GM21619 (cell line): Measurements from ENCODE around the gene GRN.

Experiments
- ATAC-seq: cut with Tn5 transposase; IDR thresholded peaks from one replicate; pipeline ENCODE4 v1.9.1; 2021; ENCODE audit not compliant: unreplicated experiment

The GRN gene

DNA sequence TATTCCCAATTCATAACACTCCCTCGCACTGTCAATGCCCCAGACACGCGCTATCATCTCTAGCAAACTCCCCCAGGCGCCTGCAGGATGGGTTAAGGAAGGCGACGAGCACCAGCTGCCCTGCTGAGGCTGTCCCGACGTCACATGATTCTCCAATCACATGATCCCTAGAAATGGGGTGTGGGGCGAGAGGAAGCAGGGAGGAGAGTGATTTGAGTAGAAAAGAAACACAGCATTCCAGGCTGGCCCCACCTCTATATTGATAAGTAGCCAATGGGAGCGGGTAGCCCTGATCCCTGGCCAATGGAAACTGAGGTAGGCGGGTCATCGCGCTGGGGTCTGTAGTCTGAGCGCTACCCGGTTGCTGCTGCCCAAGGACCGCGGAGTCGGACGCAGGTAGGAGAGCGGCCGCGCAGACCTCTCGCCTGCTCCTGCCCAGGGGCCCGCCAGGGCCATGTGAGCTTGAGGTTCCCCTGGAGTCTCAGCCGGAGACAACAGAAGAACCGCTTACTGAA, at the start of gene GRN:
TSS of gene GRN (plus strand) at position 364 of the 515 bp plus-strand sequence. CDS start 3,863 bp downstream, outside the sequence.
- ATAC-seq = peak; percentile 56

DNA sequence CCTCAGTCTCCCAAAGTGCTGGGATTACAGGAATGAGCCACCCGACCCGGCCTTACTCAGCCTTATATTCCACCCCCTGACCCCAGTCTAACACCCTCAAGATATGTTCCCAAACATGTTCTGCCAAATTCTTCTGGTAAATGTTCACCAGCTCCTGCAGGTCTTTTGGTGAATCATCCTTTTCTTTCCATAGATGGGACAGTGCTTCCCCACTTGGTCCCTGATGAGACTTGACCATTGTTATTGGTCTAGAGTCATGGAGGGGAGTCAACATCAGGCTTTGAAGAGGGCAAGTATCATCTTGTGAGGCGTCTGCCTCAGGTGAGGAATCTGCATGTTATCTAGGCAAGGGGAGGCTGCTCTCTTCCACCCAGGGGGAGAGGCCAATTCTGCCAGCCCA, 47.1 kb upstream of the GRN start:
- ATAC-seq = no peak

GRCh38 chr17:44304651-44305050, 40.5 kb upstream of the GRN start:
- no peak for ATAC-seq

- ATAC-seq = no peak
These were observed 37.5 kb upstream of the GRN start for GRCh38 chr17:44307387-44308186.

DNA sequence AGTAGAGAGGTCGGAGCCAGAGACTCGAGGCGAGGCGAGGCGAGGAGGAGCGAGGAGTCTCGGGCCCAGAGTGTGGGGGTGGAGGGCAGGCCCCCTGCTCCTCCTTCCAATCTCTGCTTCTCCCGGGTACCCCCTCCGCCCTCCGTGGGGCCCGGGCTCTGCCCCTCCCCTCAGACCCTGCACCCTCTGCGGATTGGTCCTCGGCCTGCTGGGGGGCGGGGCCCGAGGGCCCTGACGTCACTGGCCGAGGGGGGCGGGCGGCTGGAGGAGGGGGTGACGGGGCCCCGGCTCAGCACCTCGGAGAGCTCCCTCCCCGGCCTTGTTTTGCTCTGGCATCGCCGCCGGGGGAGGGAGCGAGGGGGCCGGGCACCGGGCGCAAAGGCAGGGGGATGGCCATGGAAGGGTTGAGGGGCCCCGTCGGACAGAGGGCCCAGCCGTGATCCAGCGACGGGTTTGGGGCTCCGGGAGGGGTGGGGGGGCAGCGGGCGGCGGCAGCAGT, 36.7 kb upstream of the GRN start, which contains the start of gene RUNDC3A:
TSS of gene RUNDC3A (plus strand) at position 282 of the 499 bp plus-strand sequence. CDS start 232 bp downstream, outside the sequence.
- ATAC-seq = no peak

- ATAC-seq = no peak
These were observed 36.2 kb upstream of the GRN start for GRCh38 chr17:44308865-44309264.

DNA sequence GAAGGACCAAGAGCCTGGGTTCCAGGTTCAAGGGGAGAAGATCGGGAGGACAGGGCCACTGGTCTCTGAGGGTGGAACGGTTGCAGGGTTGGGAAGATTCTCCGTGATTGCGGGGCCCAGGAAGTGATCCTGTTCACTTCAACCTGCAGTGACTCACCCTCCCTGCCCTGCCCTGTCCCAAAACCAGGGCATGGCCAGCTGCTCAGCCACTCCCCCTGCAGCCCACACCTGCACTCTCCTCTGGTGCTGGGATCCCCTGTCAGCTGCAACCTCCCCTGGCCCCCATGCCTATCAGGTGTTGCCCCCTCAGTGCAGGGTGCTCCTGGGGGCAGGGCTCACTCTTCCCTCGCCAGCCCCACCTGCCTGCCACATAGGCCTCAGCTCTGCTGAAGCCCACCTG, 35.6 kb upstream of the GRN start:
- no peak for ATAC-seq

DNA sequence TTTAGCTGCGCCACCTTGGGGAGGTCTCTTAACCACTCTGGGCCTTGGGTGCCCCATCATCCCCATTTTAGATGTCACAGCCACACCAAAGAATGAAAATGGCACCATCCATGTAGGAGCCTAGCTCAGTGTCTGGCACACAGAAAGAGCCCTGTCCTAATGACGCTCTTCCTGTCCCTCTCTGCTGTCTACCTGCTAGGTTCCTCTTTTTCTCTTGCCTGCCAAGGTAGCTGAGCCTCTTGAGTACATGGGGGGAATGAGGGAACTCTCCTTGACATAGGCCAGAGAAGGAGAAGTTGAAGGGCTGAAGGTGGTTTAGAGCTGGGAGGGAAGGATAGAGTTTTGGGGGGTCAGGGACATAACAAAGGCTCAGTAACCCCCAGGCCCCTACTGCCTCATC, 34.9 kb upstream of the GRN start:
- ATAC-seq = no peak

GRCh38 chr17:44310609-44311376, 34.3 kb upstream of the GRN start:
- no peak for ATAC-seq

DNA sequence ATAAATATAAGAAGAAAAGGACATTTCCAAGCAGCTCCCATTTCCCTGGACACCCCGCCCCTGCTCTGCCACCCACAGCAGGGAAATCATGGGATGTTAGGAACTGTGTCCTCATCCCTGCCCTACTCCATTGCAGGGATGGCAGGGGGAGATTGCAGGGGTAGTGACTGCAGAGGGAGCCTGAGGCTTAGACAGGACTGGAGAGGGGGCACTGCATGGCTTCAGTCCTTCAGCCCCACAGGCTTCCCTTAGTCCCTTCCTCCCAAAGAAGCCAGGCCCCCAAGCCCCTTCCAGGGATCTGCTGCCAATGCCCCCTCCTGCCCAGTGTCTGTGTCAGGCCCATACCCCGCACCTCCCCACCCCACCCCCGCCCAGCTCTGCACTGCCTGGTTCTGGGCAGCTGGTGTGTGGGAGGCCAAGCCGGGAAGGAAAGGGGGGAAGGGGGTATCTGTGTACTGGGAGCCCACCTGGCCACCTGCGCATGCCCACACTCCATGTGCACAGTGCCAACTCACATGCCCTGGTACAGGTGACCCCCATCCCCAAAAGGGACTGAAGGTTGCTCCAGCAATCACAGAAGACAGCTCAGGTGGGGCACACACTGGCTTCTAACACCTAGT, 33.4 kb upstream of the GRN start:
- no peak for ATAC-seq

DNA sequence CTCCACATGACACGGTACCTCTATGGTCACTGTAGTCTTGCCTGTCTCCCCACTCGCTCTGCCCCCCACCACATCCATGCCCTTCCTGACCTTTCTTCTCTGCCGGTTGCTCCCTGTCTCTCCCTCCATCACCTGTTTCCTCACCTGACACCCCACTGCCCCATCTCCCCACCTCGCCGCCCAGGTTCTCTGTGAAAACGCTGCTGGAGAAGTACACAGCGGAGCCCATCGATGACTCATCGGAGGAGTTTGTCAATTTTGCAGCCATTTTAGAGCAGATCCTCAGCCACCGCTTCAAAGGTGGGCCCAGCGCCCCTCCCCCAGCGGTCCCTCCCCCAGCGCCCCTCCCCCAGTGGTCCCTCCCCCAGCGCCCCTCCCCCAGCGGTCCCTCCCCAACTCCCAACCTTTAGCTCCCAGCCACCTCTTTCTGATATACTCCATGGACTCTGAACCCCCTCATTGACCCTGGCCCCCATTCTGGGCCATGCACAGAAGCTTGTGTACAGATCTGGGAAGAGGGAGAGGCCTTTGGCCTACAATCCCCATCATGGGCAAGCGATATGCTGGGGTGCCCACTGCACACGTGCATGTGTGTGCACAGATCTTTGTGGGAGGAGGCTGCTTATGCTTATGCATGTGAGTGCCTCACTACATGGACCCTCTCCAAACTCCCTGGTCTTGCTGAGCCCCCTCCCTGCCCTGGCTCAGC, 32.6 kb upstream of the GRN start:
- no peak for ATAC-seq

DNA sequence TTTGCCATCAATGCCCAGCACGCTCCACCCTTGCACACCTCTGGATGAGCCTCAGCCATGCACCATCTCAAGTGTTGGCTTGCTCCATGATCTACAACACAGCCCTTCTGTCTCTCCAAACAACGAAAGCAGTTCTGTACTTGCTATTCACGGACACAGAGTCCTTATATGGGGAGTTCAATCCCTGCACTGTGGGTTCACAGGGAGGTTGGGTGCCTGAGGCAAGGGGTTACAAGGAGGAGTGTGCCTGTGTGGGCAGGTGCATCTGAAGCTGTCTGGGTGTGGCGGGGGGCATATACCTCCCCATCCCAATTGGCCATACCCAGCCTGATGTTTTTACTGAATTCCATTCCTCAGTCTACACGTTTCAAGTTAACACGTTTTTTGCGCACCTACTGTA, 31.1 kb upstream of the GRN start:
- no peak for ATAC-seq

DNA sequence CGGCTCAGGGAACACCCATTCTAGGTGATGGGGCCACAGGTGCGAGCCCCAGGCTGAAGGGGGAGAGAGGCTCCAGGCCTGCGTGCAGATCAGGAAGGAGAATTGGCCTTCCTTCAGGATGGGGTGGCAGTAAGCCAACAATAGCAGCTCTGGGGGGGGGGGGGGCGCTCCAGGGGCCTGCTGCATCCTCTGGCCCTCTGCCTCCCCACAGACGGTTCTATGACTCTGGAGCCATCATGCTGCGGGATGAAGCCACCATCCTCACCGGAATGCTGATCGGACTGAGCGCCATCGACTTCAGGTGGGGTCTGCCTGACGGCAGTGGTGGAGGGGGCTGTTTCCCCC, 30.6 kb upstream of the GRN start:
- no peak for ATAC-seq

DNA sequence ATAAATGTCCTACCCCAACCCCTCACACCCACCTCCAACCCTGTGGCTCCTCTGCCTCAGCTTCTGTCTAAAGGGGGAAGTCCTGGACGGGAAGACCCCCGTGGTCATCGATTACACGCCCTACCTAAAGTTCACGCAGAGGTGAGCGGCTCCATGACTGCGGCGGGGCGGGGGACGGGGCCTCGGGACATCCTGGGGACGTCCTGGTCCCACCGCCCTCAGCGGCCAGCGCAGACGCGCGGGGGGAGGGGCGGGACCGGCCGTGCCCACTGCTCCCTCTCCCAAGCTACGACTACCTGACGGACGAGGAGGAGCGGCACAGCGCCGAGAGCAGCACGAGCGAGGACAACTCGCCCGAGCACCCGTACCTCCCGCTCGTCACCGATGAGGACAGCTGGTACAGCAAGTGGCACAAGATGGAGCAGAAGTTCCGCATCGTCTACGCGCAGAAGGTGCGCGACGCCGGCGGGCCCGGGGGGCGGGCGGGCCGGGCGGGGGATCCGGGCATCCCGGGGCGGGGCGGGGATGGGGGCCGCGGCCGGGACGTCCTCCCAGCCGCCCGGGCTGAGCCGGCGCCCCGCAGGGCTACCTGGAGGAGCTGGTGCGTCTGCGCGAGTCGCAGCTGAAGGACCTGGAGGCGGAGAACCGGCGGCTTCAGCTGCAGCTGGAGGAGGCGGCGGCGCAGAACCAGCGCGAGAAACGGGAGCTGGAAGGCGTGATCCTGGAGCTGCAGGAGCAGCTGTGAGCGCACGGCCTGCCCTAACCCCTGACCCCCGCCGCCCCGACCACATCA, 30.0 kb upstream of the GRN start:
- ATAC-seq = no peak

- ATAC-seq = no peak
These were observed 29.1 kb upstream of the GRN start for GRCh38 chr17:44315760-44316731.

DNA sequence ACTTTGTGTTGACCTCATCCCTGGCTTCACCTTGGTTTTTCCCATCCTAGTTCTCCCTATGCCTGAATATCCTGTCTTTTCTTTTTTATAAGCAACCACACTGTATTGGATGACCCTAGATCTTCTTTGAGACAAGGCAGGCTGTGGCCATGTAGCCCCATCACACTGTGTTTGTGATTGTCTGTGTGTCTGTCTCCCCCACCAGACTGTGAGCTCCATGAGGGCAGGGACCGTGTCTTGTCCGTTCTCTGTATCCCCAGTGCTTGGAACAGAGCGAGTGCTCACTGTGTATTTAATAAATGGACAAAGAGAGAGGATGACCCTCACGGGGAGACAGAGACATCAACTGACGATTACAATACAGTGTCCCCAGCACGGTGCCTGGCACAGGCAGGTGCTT, 27.6 kb upstream of the GRN start:
- ATAC-seq = no peak

- ATAC-seq = no peak
These were observed 26.8 kb upstream of the GRN start for GRCh38 chr17:44318077-44318892.

DNA sequence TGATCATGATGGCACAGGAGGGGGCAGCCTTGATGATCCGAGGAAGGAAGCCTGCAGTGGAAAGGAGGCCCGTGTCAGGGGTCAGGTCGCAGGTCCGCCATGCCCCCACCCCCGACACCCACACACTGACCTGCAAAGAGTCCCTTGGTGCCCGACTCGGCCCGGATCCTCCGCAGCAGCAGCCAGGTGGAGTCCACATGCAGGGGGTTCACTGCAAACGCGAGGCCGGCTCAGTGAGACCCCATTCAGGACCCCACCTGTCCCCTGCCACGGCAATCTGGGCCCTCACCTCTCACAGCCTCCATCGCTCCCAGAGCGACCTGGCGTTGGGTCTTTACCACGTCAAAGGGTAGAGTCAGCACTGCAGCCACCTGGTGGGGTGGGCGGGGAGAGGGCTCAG, 25.0 kb upstream of the GRN start:
- ATAC-seq = no peak
